Hematopoietic multipotent progenitor cell treated with erythropoietin and hydrocortisone succinate and interleukin-3 and kit ligand, for 4 days (in vitro differentiated cells): ENCODE results near the gene ZC3HAV1L.
"Not testable (repeated sequence)": the region's sequence is repeated elsewhere in the genome, so short reads cannot be mapped to it uniquely, and the experiment has no call there.

Source experiments
- DNase-seq: peaks from one replicate; pipeline ENCODE4 v3.0.0-alpha.2; 2015

The ZC3HAV1L gene

GRCh38 chr7:139035586-139036353 lies at the start of gene ZC3HAV1L:
ZC3HAV1L (minus strand) TSS chr7:139036042; CDS start chr7:139036017, 25 bp downstream.
- peak; percentile 88 for DNase-seq

- DNase-seq, result no peak
Measured at GRCh38 chr7:139084709-139085108, 48.9 kb upstream of the ZC3HAV1L start.

GRCh38 chr7:139081584-139081983 lies 45.7 kb upstream of the ZC3HAV1L start:
- no peak for DNase-seq

- no peak for DNase-seq
Measured at GRCh38 chr7:139080905-139081304, 45.1 kb upstream of the ZC3HAV1L start.

- no peak for DNase-seq
Measured at GRCh38 chr7:139079861-139080260, 44.0 kb upstream of the ZC3HAV1L start.

GRCh38 chr7:139078911-139079310 lies 43.1 kb upstream of the ZC3HAV1L start:
- DNase-seq, result peak; percentile 32

GRCh38 chr7:139078399-139078798 lies 42.6 kb upstream of the ZC3HAV1L start:
- no peak for DNase-seq

- not testable (repeated sequence) for DNase-seq
Measured at GRCh38 chr7:139077706-139078105, 41.9 kb upstream of the ZC3HAV1L start.

GRCh38 chr7:139075871-139076686 lies 40.2 kb upstream of the ZC3HAV1L start:
- DNase-seq, result no peak

- DNase-seq, result peak; percentile 90
Measured at GRCh38 chr7:139075031-139075652, 39.3 kb upstream of the ZC3HAV1L start.

GRCh38 chr7:139072796-139073195 lies 37.0 kb upstream of the ZC3HAV1L start:
- DNase-seq, result peak; percentile 76

GRCh38 chr7:139071680-139072079 lies 35.8 kb upstream of the ZC3HAV1L start:
- peak; percentile 83 for DNase-seq

- no peak for DNase-seq
Measured at GRCh38 chr7:139068544-139069399, 32.9 kb upstream of the ZC3HAV1L start.

GRCh38 chr7:139066315-139066714 lies 30.5 kb upstream of the ZC3HAV1L start:
- DNase-seq, result no peak

GRCh38 chr7:139065323-139065722 lies 29.5 kb upstream of the ZC3HAV1L start:
- no peak for DNase-seq

GRCh38 chr7:139061416-139061815 lies 25.6 kb upstream of the ZC3HAV1L start:
- DNase-seq, result no peak

GRCh38 chr7:139060695-139061237 lies 24.9 kb upstream of the ZC3HAV1L start:
- no peak for DNase-seq

- DNase-seq, result no peak
Measured at GRCh38 chr7:139059905-139060304, 24.1 kb upstream of the ZC3HAV1L start.

- no peak for DNase-seq
Measured at GRCh38 chr7:139058943-139059342, 23.1 kb upstream of the ZC3HAV1L start.

- DNase-seq, result no peak
Measured at GRCh38 chr7:139055674-139056073, 19.8 kb upstream of the ZC3HAV1L start.

GRCh38 chr7:139054656-139055055 lies 18.8 kb upstream of the ZC3HAV1L start:
- DNase-seq, result not testable (repeated sequence)

GRCh38 chr7:139054101-139054500 lies 18.3 kb upstream of the ZC3HAV1L start:
- no peak for DNase-seq
